ENCODE measurements around the gene GSTO1.
"Not testable (repeated sequence)": the region's sequence is repeated elsewhere in the genome, so short reads cannot be mapped to it uniquely, and the experiment has no call there.

GRCh38 chr10:104248931-104249330, 5.8 kb upstream of the GSTO1 start:
- TF ChIP-seq, protein P1, sequence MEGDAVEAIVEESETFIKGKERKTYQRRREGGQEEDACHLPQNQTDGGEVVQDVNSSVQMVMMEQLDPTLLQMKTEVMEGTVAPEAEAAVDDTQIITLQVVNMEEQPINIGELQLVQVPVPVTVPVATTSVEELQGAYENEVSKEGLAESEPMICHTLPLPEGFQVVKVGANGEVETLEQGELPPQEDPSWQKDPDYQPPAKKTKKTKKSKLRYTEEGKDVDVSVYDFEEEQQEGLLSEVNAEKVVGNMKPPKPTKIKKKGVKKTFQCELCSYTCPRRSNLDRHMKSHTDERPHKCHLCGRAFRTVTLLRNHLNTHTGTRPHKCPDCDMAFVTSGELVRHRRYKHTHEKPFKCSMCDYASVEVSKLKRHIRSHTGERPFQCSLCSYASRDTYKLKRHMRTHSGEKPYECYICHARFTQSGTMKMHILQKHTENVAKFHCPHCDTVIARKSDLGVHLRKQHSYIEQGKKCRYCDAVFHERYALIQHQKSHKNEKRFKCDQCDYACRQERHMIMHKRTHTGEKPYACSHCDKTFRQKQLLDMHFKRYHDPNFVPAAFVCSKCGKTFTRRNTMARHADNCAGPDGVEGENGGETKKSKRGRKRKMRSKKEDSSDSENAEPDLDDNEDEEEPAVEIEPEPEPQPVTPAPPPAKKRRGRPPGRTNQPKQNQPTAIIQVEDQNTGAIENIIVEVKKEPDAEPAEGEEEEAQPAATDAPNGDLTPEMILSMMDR (IDR thresholded peaks at IDR 0.05; ENCODE audit: low read length) = not testable (repeated sequence)
- TF ChIP-seq EZH2phosphoT487 (IDR thresholded peaks at IDR 0.05; ENCODE audit: low read length) = not testable (repeated sequence)
